Skin of body (tissue), 2 donors: ENCODE measurements around the gene TWIST1. TPM values are rescaled to one million over a fixed set of nuclear protein-coding genes. Genes with fewer than 3 reads are reported as not detected.

ENCODE experiments used
- DNase-seq: peaks from one replicate; lab custom pipeline; 2025; lab: John Stamatoyannopoulos, UW
- total RNA-seq: library from RNA; depleted of rRNA; stranded (reverse); fragments of >200 nt; gene quantifications from one replicate; pipeline ENCODE4 v1.2.3, GENCODE V29; 2014

The TWIST1 gene
- total RNA-seq, 1 donor from 2014 or later = 39.9 TPM

DNA sequence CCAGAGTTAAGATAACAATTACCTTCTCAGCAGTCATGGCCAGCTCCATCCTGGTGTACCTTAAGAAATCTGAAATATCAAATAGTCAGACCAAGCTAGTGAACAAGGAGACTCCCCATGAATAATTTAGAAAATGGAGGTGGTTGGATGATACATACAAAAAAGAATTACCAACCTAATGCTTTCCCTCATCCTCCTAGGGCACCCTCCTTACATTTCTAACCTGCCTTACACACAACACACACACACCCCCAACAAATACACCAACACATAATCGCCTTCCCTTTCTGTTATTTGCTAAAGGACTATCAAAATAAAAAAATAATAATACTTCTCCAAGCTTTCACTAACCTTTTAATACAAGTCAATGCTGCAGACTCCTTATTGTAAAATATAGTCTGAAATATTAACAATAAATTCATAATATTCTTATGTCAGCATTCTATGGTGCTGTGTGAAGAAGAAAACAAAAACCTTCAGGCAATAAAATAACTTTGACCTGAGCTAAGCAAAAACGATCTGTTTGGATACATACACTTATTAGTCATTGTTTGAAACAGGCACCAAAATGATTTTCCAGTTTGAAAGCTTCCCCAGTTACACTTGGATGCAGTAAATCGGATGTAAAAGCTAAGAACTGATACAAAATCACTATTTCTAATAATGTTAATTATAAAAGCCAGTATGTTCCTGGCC is 3.4 kb downstream of the TWIST1 start:
- DNase-seq = no peak

DNA sequence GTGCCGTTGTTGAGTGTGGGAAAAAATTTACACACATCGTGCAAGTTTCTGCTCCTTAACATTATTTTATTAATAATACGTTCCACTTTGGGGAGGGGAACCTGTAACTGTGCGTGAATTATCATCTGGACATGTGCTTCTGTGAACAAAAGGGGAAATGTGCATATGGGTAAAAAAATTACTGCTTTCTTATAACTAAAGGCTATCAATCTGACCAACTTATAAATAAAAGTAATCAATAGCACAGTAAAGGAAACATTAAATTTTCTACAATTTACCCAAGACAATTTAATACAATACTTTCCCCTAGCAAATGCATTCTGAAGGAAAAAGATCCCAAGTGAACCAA is 4.5 kb downstream of the TWIST1 start:
- no peak for DNase-seq

DNA sequence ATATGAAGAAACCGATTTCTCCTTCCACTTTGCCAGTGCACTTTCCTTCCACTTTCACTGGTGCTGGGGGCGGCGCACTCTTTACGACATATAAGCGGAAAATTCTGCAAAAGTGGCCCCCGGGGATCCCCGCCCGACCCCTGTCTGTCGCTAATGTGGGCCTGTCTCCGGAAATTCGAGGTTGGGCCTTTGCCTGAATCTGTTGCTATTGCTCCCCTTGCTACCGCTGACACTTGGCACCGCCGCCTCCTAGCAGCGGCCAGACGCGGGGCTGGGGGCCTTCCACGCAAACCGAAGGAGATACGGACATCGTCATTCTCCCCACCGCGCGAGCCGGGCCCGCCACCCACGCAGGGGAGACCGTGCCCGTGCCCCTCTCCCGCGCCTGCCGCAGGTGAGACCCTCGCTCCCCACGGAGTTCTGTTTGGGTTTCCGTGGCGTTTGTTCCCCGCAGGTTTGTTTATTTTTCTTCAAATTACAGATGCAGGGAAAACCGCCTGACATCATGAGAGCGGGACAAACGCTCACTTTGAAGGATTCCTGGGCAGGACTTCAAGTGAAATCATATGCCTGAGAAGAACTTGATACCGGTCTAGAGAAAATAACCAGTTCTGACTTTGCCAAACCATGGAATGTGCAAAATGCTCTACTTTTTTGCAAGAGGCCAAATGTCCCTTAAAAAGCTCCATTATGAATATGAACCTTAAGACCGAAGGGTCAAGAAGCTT is 5.0 kb downstream of the TWIST1 start:
- DNase-seq = no peak

DNA sequence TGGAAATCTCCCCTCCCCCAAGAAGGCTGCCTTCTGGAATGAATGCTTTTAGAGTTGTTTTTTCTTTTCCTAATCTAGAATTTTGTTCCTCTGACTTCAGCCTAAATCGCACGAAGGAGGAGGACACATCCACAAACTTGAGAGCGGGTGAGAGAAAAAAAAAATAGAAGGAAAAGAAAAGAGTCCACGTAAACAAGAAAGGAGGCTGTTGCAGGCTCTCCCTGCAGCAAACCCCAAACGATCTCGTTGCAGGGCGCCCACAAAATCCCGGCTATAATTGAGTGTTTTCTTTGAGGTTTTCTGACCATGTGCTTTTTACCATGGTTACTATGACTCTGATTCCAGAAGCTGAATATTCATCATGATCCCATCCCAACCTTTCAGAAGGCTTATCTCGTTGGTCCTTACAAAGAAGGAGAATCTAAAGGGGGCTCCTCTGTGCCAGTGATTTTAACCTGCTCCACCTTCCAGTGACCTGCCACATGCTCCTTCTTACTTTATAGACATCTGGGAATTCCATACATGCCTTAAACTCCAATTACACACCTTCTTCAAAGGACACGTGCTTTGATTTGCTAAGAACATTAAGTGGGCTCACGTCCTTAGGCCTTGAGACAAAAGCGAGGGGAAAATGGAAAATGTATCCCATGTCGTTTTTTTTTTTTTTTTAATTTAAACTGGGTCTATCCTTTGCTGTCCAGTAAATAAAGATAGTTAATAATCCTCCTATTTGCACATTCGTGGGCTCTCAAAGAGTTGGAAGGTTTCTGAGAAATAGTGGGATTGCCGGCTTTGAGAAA is 5.8 kb downstream of the TWIST1 start:
- no peak for DNase-seq

DNA sequence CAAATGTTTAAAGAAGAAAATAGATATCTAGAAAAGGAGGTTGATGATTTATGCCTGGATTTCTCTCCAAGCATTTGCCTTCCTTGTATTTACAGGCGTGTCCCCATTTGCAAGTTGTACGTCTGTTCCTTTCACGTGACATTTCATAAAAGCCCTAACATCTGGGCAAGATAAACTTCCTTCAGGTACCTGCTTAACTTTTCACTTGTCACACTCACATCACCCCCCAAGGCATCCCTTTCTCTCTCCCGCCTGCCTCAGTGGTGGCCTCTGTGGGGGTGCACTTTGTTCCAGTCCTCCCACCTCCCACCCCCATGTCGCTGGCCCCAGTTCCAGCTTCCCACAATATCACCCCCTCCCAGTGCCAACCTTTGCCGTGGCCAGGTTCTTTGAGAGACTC is 6.7 kb downstream of the TWIST1 start:
- DNase-seq = no peak

DNA sequence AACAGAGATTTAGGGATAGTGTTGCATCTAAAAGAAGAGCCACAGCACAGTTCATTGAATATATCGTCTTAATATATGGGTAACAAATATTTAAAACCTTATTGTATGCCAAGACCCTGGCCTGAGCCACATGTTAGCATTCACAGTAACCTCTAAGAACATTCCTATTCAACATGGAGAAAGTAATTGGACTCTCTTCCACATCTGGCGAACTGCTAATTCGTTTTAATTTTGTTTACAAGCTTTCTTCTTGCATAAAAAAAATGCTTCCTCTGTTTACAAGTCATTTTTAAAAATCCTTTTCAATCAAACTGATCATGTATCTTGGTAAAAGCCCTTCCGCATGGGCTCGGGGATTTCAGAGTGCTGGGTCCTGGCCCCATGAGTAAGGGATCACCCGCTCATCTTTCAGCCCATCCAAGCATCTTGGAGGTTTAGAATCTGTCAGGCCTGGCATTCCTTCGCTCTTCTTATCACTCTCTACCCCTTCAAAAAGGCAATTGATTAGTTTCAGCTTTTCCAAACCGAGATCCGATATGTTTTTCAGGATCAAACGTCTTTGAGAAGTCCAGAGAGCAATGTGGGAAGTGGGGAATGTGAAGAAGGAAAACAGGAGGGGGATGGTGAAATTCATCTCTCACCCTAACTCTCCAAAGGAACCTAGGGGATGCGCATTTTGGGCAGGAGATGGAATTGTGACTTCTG is 7.3 kb downstream of the TWIST1 start:
- DNase-seq = no peak

DNA sequence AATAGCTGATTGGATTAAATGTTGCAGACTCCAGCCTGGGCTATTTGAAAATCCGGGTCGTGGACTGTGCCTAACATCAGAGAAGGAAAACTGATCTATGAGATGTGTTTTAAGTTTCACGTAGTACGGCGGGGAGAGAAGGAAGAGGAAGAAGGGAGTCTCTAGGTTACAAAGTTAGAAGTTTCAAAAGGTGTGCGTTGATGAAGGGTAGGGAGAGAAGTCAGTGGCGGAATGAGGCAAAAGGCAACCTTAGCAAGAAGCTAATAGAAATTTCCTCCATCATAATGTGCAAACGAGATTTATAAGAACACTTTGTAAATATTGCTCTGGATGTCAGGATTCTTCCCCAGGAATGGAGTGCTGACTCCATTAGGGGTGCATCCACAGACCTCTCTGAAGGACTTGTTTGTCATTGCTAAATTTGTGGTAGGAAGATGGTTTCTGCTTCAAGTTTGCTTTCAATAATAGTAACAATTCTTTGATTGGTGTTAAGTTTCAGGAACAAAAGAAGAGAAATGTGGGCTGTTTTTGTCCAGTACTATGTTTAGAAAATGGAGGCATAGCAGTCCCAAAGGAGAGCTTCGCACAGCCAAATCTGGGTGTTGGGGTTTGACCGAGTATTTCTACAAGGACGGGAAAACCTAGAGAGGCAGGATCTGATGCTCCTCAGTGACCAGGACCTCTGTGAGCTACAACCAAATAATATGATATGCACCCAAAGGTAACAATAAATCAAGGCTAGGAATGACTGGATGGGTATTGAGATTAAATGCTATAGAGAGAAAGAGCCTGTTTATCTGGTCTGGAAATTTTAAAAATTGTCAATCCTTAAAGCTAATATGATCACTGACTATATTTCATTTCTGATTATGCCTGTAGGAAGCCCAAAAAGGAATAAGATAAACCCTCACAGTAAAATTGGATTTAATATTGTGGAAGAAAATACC is 8.2 kb downstream of the TWIST1 start:
- DNase-seq = no peak

DNA sequence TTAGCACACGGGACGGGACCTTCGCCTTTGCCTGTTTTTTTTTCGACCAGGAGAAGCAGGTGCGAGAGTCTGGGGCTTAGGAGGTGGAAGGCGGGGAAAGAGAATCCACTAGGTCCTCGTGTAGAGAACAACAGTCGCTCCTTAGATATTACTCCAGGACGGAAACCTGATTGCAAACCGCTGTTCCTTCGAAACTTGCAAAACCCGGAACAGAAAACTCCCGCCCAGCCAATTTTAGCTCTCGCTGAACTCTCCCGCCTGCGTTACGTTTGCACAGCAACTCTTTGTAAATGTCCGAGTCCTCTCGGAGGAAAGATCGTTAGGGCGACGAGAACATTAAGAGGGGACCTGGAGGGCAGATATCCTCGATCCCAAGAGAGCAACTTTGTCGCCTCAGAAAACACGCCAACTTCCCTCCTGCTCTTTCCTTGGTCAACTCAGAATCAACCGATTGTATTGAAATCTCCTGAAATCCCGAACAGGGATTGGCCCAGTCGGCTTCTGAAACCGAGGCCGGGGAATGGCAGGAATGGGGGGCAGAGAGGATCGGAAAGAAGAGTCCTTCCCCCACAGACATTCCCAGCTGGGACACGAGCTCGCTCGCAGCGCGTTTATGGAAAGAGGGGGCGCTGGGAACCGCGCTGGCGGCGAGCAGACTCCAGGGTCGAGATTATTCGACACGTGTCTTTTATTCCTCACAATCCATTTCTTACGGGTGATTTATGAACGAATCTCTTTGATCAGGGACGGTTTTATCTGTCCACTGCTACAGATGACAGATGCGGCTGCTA is 9.9 kb downstream of the TWIST1 start:
- no peak for DNase-seq

DNA sequence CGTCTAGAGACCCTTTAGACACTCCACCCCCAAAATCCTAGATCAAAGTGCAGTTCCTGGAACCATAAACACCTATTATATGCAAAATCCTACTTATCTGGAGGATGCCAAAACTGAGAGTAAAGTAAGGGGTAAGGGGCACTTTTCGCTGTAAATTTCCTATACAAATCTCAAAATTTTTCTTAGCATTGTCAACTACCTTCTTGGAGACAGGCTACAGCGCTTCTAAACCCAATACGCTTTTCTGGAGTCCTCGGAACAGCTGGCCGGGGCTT is 10.4 kb downstream of the TWIST1 start:
- no peak for DNase-seq

DNA sequence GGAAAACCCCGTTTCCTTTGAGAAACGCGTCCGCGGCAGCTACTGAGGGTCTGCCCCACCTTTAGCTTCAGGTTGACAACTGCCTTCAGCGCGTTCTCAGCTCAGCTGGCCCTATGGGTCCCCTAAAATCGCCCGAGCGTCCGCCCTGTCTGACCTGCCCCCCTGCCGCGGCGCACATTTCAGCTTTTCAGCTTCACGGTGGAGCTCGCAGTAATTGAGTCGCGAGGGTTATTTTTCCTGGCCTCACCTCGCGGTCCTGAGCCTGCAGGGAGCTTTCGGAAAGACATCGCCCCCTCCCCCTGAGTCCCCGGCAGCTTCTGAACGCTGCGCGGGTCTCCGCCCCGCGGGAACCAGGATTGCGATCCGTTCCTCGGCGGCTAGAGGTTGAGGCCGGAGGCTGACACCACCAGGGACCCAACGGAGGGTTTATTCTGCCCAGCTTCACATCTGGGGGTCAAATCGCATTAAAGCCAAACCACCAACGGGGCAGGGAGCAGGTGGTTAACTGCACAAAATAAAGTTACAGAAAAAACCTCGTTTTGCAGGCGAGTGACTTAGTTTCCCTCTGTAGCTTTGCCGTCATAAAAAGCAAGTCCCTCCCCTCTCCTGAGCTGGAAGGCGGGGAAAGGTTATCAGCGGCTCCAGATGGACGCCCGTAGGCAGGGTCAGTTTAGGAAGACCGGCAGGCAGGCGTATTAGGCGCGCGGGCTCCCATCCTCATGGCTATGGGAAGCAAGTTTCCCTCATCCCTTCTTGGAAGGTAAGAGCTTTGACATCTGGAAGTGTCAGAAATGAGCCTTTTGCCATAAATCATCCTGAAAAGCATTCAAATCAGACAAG is 11.0 kb downstream of the TWIST1 start:
- DNase-seq = no peak

DNA sequence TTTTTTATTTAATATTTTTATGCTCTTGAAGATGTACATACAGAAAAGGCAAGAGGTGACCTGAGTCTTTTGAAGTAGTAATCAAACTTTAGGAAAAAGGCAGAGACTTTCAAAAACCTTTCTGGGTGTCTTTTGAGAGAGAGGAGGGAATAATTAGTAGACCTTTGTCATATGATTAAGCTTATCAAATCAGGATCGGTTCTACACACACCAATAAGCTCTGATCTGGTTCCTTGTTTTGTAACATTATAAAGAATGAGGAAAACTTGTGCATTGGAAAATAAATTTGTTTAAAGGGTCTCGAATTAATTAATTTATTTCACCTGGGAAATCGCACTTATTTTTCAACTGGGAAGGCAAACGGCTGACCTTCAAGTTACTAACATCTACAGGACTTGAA is 11.9 kb downstream of the TWIST1 start:
- DNase-seq = no peak

DNA sequence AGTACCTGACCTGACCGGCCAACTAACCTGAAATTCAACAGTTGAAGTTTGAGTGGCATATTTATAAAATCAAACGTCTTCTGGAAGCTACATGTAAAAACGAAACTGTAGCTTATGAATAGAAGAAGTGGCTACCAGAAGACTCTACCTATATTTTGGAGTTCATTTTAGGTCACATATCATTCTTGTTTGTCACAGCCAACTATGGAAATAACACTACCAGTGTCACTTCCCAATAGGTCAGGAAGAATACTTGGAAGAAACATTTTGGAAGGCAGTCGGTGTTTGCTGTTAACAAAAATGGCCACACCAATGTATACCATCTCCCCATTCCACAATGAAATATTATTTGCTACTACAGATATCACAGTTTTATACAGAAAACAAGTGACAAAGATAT is 12.6 kb downstream of the TWIST1 start:
- no peak for DNase-seq

DNA sequence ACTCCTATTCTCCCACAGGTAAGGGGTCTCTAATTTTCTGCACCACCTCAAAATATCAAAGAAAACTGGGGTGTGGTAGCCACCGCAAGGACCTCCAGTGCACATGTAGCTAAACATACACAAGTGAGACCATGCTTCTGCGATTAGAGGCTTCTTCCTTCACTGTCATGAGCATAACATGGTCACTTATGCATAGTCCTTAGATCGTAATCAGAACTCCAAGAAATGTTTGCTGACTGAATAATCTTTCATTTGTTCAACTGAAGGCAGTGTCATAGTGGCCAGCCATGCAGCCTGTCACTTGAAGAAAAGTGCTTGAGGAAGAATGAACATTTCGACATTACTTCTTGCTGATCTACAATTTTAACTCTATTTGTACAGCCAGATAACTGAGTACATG is 14.6 kb downstream of the TWIST1 start:
- DNase-seq = no peak

DNA sequence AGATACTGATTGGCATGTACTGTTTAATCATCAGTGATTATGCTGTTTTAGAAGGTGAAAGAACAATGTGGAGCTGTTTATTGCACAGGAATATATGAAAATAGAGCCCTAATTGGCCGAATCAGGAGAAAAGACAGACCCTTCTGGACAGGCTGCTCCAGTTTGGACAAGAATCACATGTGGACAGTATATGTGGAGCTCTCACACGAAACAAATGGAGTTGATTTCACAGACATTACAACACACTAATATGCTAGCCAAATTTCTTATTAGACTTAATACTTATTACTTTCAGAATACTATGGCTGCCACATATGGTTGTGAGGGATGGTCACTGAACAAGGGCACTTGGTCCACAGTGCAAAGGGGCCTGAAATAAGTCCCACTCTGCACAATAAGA is 15.5 kb downstream of the TWIST1 start:
- DNase-seq = no peak

DNA sequence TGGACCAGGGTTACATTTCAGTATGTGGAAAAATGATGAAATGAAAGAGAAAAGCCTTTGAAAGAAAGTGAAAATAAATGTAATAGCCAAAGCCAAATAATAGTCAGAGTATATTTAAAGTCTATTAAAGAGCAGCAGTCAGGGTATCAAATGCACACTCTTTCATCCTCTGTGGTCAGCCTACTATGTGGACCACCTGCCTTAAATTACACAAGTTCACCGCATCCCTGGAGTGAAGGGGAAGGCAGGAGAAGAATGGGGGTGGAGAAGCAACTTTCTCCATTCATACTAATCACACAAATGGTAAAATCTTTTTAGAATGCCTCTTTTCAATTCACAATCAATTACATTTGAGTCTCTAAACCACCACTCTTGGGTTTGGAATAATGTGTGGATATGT is 16.0 kb downstream of the TWIST1 start:
- no peak for DNase-seq

DNA sequence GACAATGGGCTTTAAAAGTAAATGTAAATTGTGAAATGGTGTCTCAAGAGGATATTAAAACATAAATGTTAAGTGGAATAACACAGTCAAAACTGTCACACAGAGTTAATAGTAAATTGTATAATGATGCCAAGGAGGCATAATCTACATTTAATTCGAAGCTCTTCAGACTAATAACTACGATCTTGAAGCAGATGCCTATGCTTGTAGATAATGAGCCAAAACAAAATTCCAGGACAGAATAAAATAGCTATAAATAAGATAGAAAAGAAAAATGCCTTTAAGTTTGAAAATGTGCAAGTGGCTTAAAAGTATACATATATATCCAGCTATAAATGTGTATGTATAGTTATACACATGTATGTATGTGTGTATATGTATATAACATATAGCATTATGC is 17.5 kb downstream of the TWIST1 start:
- no peak for DNase-seq

DNA sequence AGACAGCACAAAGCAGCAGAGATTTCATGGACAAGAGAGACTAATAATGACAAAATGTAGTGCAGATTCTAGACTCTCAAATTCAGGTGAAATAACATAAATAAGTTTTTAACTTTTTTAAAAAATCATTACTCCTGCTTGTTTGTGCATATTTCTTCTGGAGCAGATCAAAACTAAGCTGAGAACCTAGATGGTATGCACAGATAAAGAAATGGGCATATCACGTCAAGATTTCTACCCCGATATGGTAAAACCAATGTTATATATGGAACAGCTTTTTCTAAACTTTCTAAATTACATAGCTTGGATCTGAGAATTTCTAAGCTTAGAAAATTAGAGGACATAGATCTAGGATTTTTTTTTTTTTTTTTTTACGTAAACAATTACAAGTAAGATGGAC is 18.2 kb downstream of the TWIST1 start:
- DNase-seq = no peak

DNA sequence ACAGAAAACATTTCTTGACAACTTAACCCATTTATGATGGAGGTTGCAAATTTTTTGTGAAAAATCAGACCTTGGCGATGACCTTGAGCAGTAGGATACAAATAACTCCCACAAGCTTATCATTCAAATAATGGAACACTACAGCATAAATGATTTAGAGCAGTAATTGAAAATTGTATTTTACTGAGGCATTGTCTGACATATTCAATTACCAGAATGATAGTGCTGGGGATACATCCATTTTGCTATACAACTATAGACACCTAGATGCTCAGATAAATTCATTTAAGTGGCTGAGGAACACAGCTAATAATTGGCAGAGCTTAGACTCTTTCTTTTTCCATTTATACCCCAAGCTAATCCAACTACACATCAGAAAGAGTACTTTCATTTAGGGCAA is 18.9 kb downstream of the TWIST1 start:
- DNase-seq = no peak
